Measurements from ENCODE around the gene ITGB1BP2. TPM values are rescaled to one million over a fixed set of nuclear protein-coding genes. Genes with fewer than 3 reads are reported as not detected.

ITGB1BP2 gene
- total RNA-seq: 0.43 and 0.47 TPM in 2 replicates

DNA sequence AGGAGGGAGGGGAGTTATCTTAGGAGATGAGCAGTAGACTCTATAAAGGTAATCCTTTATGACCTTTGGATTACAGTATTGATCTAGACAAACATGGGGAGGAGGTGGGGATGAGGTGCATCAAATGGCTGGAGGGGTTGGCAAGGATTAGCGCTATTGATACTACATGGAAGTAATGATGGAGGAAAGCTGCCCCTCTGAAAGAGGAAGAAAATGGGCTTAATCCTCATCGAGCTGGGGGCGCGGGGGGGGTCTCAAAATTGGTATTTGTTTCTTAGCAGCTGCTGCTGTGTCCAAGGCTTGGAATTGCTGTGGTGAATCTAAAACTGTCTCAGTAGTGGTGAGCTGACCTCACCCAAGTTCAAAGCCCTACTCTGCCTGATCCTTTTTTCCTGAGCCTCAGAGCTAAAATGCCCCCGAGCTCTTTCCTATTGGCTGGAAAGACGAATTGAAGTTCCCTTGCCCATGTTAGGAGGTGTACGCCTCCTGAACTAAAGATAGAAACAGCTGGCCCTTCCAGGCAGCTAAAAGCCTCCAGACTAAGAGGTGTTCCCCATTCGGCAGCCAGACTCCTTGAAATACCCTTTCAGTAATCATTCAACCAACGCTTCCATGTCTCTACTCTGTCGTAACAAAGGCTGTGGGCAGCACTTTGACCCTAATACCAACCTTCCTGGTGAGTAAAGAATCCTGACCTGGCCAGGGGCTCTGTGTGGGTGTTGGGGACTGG, at the start of gene ITGB1BP2:
ITGB1BP2 (plus strand) TSS at position 556 of the 730 bp plus-strand sequence; CDS start at position 613, 57 bp downstream.

DNA sequence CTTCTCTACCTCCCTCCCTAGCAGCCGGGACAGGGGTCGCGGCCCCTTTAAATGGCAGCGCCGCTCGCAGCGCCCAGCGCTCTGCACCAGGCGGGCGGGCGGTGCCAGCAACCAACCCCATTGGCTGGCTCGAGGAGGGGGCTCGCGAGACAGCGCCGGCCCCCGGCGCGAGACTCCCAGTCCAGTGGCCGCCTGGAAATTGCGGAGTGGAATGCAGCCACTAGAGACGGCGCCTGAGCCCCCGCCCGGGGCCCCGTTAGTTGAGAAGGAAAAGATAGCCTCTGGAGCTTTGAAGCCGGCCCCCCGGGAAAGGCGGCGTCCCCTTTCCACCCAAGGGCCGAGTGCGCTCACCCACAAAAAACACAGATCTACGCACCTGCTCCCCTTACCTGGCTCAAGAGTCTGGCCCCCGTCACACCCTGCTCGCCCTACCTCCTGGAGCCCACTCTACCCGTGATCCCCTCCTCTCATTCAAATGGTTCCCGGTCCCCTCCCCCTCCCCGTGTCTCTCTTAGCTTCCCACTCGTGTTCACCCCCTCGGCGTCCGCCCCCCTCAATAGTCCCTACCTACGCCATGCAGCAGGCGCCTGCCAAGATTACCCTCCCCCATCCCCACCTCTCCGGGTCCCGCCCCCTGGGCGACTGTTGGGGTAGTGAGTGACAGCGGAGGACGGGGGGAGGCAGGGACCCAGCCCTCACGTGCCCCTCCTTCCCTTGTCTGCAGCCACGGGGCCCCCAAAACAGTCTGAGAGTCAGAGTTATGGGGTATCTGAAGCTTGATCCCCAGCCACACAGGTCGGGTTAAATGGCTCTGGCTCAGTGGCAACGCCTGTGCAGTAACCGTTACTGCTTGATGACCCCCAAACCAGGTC, 47.2 kb upstream of the ITGB1BP2 start, which contains the start of gene ZMYM3:
ZMYM3 (minus strand) TSS at position 49 of the 872 bp plus-strand sequence. CDS start 885 bp downstream, outside the sequence.

DNA sequence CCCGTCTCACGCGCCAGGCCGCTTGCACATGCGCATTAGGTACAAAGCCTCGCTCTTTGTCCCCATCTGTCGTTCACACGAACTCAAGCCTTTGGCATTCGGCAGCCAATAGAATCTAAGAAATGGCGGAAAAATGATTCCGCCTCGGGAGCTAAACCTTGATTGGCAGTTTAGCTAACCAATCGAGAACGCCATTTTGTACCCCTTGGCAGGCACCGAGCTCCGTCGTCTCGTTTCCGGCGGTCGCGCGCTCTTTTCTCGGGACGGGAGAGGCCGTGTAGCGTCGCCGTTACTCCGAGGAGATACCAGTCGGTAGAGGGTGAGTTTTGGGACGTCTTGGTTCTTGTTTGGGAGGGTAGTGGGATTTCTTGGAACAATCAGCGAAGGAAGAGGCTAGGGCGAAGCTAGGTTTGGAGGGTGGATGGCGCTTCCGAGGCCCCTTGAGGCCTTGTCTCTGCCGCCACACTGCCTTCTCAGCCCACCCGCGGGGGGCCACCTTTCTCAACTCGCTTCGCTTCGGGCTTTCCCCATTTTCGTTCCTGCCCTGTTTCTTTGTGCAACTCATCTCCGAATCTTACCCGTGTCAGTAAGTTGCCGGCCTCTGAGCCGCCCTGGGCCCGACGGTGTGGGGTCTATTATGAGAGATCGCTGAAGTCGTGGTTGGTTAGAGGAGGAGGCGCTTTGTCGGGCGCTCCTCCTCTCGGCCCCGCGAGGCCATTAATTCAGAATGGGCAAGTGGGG, 18.0 kb upstream of the ITGB1BP2 start, which contains the start of gene NONO:
NONO (plus strand) TSS at position 233 of the 741 bp plus-strand sequence. CDS start 7,003 bp downstream, outside the sequence.

Other genes starting within 250 kb of the ITGB1BP2 start
- 65.1 and 79.3 TPM in 2 replicates for gene SNX12, start 233.4 kb upstream of the ITGB1BP2 start, total RNA-seq
- gene FOXO4, start 205.9 kb upstream of the ITGB1BP2 start, total RNA-seq: 4.1 and 8.1 TPM in 2 replicates
- gene CXorf65, start 195.0 kb upstream of the ITGB1BP2 start, total RNA-seq: not detected in 2 replicates
- gene IL2RG, start 190.2 kb upstream of the ITGB1BP2 start, total RNA-seq: not detected in 2 replicates
- gene MED12, start 183.2 kb upstream of the ITGB1BP2 start, total RNA-seq: 29.3 and 34.3 TPM in 2 replicates
- gene NLGN3, start 156.9 kb upstream of the ITGB1BP2 start, total RNA-seq: 0.26 and 0.95 TPM in 2 replicates
- not detected in 2 replicates for gene GJB1, start 78.5 kb upstream of the ITGB1BP2 start, total RNA-seq
- gene ZMYM3, start 47.6 kb upstream of the ITGB1BP2 start, total RNA-seq: 8.7 and 11.2 TPM in 2 replicates
- 383 and 436 TPM in 2 replicates for gene NONO, start 18.1 kb upstream of the ITGB1BP2 start, total RNA-seq
- gene TAF1, start 64.6 kb downstream of the ITGB1BP2 start, total RNA-seq: 46.5 and 58.0 TPM in 2 replicates
- gene OGT, start 231.4 kb downstream of the ITGB1BP2 start, total RNA-seq: 56.1 and 79.6 TPM in 2 replicates

Measured in bronchial smooth muscle cell (primary cell).